ENCODE measurements around the gene METAP1. TPM values are rescaled to one million over a fixed set of nuclear protein-coding genes. Genes with fewer than 3 reads are reported as not detected.

METAP1 gene
- total and polyA plus RNA-seq, 2 of the 4 experiments (the other 2 are of a cell fraction), result 43.7 to 47.9 TPM

- H4K20me1 ChIP-seq (ENCODE audit: insufficient read depth, low read length), result peaks cover 11% of the 10 kb centered on the region; the same call in 1 of the 2 replicates
Observed at GRCh38 chr4:99082192-99082591, 86.7 kb downstream of the METAP1 start.

More at GRCh38 chr4:99082192-99082591, 86.7 kb downstream of the METAP1 start:
- 100% methylated on average over 4 of the region's 5 CpGs; no CpG with 5 or more reads in 1 of the 2 experiments for WGBS, 2 experiments (ENCODE audit: extremely low coverage in 2 of 2, insufficient read length in 1 of 2)
- Histone ChIP-seq H3K36me3 (ENCODE audit: control insufficient read depth, insufficient read depth, low read length) (peaks cover 44% of the 10 kb centered on the region), H3K4me3 (ENCODE audit: insufficient read depth, low read depth, low read length) (no peak overlapping the region), H3K4ac (ENCODE audit: low read depth, low read length) (no peak overlapping the region), H4K8ac (ENCODE audit: low read depth in 2 of 2, low read length in 2 of 2) (no peak overlapping the region), H4K91ac (ENCODE audit: insufficient read depth, low read depth, low read length) (no peak overlapping the region), H3K27me3 (ENCODE audit: control insufficient read depth, insufficient read depth, low read length) (no peaks in the 10 kb centered on the region), H3K4me2 (ENCODE audit: low read depth, low read length) (no peak overlapping the region), H3K4me1 (ENCODE audit: control insufficient read depth, insufficient read depth, low read length) (no peaks in the 10 kb centered on the region; the same call in 1 of the 2 replicates), H2BK5ac (ENCODE audit: low read depth, low read length, poor library complexity, severe bottlenecking) (no peak overlapping the region), H3K23ac (ENCODE audit: low read depth, low read length) (no peak overlapping the region), H3K79me1 (ENCODE audit: low read depth in 1 of 2, low read length in 2 of 2) (peaks cover 25 to 48% of the 10 kb centered on the region in 2 experiments), H3K27ac (ENCODE audit: insufficient read depth, low read length) (no peak overlapping the region), H2AK9ac (replicated peaks; ENCODE audit: low read depth, low read length, poor library complexity) (no peak overlapping the region), H2AK5ac (ENCODE audit: low read depth, low read length) (no peak overlapping the region), H2BK120ac (ENCODE audit: low read depth, low read length) (no peak overlapping the region), H3K18ac (ENCODE audit: low read depth, low read length) (no peak overlapping the region), H4K5ac (ENCODE audit: low read depth, low read length) (no peak overlapping the region), H3K9me3 (ENCODE audit: control insufficient read depth, insufficient read depth, low read length) (no peaks in the 10 kb centered on the region), H2AFZ (replicated peaks; ENCODE audit: low read length, poor library complexity) (no peak overlapping the region), H3K9me1 (ENCODE audit: insufficient read depth, low read length) (no peaks in the 10 kb centered on the region), H2BK20ac (ENCODE audit: low read depth, low read length) (no peak overlapping the region), H3K56ac (ENCODE audit: extremely low read depth, insufficient read depth, low read length) (no peak overlapping the region), H3K9ac (ENCODE audit: low read depth, low read length) (no peak overlapping the region), H3K14ac (replicated peaks; ENCODE audit: low read depth, low read length) (no peak overlapping the region), H2BK15ac (ENCODE audit: low read depth, low read length) (no peak overlapping the region)
- dilution Hi-C loops (cut with HindIII; ENCODE audit: low sequenced_read_pairs, unreplicated experiment), result no loop called here
- ChIA-PET POLR2A (ENCODE audit: unreplicated experiment) (no interaction called here), CTCF (no interaction called here)
- intact Hi-C loops (cut with micrococcal nuclease), result loop anchor here (10.0 kb wide), 2 partner anchors 323 to 427 kb away; partner anchors contain the start of gene TSPAN5
- TF ChIP-seq CHD1 (IDR thresholded peaks at IDR 0.05; ENCODE audit: low read depth, low read length) (no peak), CTCF (conservative IDR thresholded peaks at IDR 0.05; ENCODE audit: low read depth, low read length) (no peak), RCOR1 (IDR thresholded peaks at IDR 0.05; ENCODE audit: insufficient replicate concordance, low read length) (no peak), MAFK (IDR thresholded peaks at IDR 0.05; ENCODE audit: low read depth, low read length) (no peak), FOS (IDR thresholded peaks at IDR 0.05; ENCODE audit: low read depth, low read length) (no peak), RFX5 (IDR thresholded peaks at IDR 0.05; ENCODE audit: low read depth, low read length) (no peak), MAZ (IDR thresholded peaks at IDR 0.05; ENCODE audit: borderline replicate concordance, low read depth, low read length) (no peak), SMC3 (IDR thresholded peaks at IDR 0.05; ENCODE audit: low read depth, low read length) (no peak), ELK1 (IDR thresholded peaks at IDR 0.05; ENCODE audit: borderline replicate concordance, low read depth, low read length) (no peak)
- in situ Hi-C loops (cut with MboI; ENCODE audit: low sequenced_read_pairs), result no loop called here
- BruUV-seq (replicated peaks), result no TSS peak
- DNase-seq (no peak), ATAC-seq (ENCODE audit: low read depth) (no peak)
